ENCODE results near the gene METTL14. TPM values are rescaled to one million over a fixed set of nuclear protein-coding genes. Genes with fewer than 3 reads are reported as not detected.

Gene METTL14
- total RNA-seq, 2 donors from 2014 or later, result 34.7 to 38.1 TPM

- 15% methylated on average over 5 of the region's 5 CpGs for WGBS
- Histone ChIP-seq H3K27ac (peak overlapping the region; percentile 37 to 70), H3K27me3 (replicated peaks; ENCODE audit: insufficient read depth) (no peaks in the 10 kb centered on the region), H3K36me3 (no peaks in the 10 kb centered on the region), H3K9me3 (no peaks in the 10 kb centered on the region), H3K4me3 (no peak overlapping the region), H3K4me1 (replicated peaks) (peaks cover 4% of the 10 kb centered on the region)
- no peak for TF ChIP-seq POLR2A (IDR thresholded peaks at IDR 0.05)
- no peak for DNase-seq (ENCODE audit: low spot score)
- intact Hi-C loops (cut with DNase I), result no loop called here
Measured at GRCh38 chr4:118758293-118758692, 73.1 kb downstream of the METTL14 start.

GRCh38 chr4:118759481-118759880 lies 74.3 kb downstream of the METTL14 start:
- no peak for DNase-seq (ENCODE audit: low spot score)
- H3K9me3 ChIP-seq, result no peaks in the 10 kb centered on the region
- 51% methylated on average over 2 of the region's 2 CpGs for WGBS
- H3K27ac ChIP-seq, result peak overlapping the region; percentile 37 to 70
- H3K36me3 ChIP-seq, result no peaks in the 10 kb centered on the region
- intact Hi-C loops (cut with DNase I), result no loop called here
- no peak overlapping the region for H3K4me3 ChIP-seq
- peaks cover 4% of the 10 kb centered on the region for H3K4me1 ChIP-seq (replicated peaks)
- H3K27me3 ChIP-seq (replicated peaks; ENCODE audit: insufficient read depth), result no peaks in the 10 kb centered on the region
- TF ChIP-seq CTCF (IDR thresholded peaks at IDR 0.05), result no peak
- no peak for TF ChIP-seq POLR2A (IDR thresholded peaks at IDR 0.05)
- TF ChIP-seq POLR2AphosphoS5 (IDR thresholded peaks at IDR 0.05), result no peak

- Histone ChIP-seq H3K27me3 (replicated peaks; ENCODE audit: insufficient read depth) (no peaks in the 10 kb centered on the region), H3K4me3 (no peak overlapping the region), H3K36me3 (no peaks in the 10 kb centered on the region), H3K27ac (peak overlapping the region; percentile 37 to 70), H3K4me1 (replicated peaks) (peaks cover 4% of the 10 kb centered on the region), H3K9me3 (no peaks in the 10 kb centered on the region)
- no peak for TF ChIP-seq POLR2AphosphoS5 (IDR thresholded peaks at IDR 0.05)
- no peak for TF ChIP-seq CTCF (IDR thresholded peaks at IDR 0.05)
- TF ChIP-seq POLR2A (IDR thresholded peaks at IDR 0.05), result no peak
- WGBS, result 94% methylated on average over 3 of the region's 3 CpGs
- intact Hi-C loops (cut with DNase I), result no loop called here
- DNase-seq (ENCODE audit: low spot score), result no peak
Measured at GRCh38 chr4:118760092-118760491, 74.9 kb downstream of the METTL14 start.

GRCh38 chr4:118760493-118760892 lies 75.3 kb downstream of the METTL14 start:
- 98% methylated on average over 5 of the region's 5 CpGs for WGBS
- H3K4me1 ChIP-seq (replicated peaks), result peaks cover 4% of the 10 kb centered on the region
- no peaks in the 10 kb centered on the region for H3K27me3 ChIP-seq (replicated peaks; ENCODE audit: insufficient read depth)
- TF ChIP-seq CTCF (IDR thresholded peaks at IDR 0.05), result no peak
- no peak for TF ChIP-seq POLR2A (IDR thresholded peaks at IDR 0.05)
- no peak for TF ChIP-seq POLR2AphosphoS5 (IDR thresholded peaks at IDR 0.05)
- no peak overlapping the region for H3K4me3 ChIP-seq
- intact Hi-C loops (cut with DNase I), result no loop called here
- no peaks in the 10 kb centered on the region for H3K36me3 ChIP-seq
- no peak for DNase-seq (ENCODE audit: low spot score)
- peak overlapping the region; percentile 37 to 70 for H3K27ac ChIP-seq
- no peaks in the 10 kb centered on the region for H3K9me3 ChIP-seq

GRCh38 chr4:118761397-118762016 lies 76.3 kb downstream of the METTL14 start:
- peaks cover 4% of the 10 kb centered on the region for H3K4me1 ChIP-seq (replicated peaks)
- no peaks in the 10 kb centered on the region for H3K27me3 ChIP-seq (replicated peaks; ENCODE audit: insufficient read depth)
- intact Hi-C loops (cut with DNase I), result no loop called here
- H3K9me3 ChIP-seq, result no peaks in the 10 kb centered on the region
- no peak overlapping the region for H3K4me3 ChIP-seq
- WGBS, result 35% methylated on average over 2 of the region's 2 CpGs
- no peaks in the 10 kb centered on the region for H3K36me3 ChIP-seq
- TF ChIP-seq POLR2AphosphoS5 (IDR thresholded peaks at IDR 0.05), result no peak
- no peak for TF ChIP-seq CTCF (IDR thresholded peaks at IDR 0.05)
- no peak for TF ChIP-seq POLR2A (IDR thresholded peaks at IDR 0.05)
- no peak for DNase-seq (ENCODE audit: low spot score)
- H3K27ac ChIP-seq, result peak overlapping the region; percentile 70 to 80

Data from prostate gland (tissue), 2 donors.